Erythroblast (primary cell): Measurements from ENCODE around the gene GRPEL1.

Experiments used
- GATA1 ChIP-seq: IDR thresholded peaks from 2 replicates; pipeline ENCODE4 v1.6.1; 2011; ENCODE audit warnings: low read depth, mild to moderate bottlenecking, control low read depth, low read length, moderate library complexity
- POLR2A ChIP-seq: IDR thresholded peaks from 2 replicates; pipeline ENCODE4 v1.6.1; 2011; ENCODE audit warnings: mild to moderate bottlenecking, low read length

DNA sequence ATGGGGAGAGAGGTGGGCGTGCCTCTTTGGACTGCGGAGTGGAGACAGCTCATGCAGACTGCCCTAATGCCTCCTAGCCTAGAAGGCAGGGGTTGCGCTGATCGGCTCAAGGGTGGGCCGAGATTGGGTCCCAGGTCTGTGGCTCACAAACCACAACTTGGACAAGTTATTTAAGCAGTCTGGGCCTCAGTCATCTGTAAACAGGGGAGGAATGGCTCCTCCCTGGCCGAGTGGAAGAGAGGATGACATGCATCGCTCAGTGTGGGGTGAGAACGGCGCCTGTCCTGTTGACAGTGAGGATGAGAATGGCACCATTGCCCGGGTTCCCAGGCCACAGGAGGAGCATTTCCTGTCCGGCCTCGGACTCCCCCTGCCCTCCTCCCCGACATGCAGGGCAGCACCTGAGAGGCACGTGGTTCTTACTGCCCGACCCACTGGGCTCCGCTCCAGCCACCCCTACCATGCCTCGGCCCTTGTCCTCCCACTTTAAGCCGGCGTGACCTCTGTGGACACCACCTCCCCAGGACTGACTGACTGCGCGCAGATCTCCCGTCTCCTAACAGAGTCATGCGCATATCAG lies 40.3 kb upstream of the GRPEL1 start:
- TF ChIP-seq POLR2A (no peak), GATA1 (no peak)
